Psoas muscle (tissue), 8 donors: ENCODE measurements around the gene RAB25. TPM values are rescaled to one million over a fixed set of nuclear protein-coding genes. Genes with fewer than 3 reads are reported as not detected.
A peak's percentile ranks its signal among the peaks of the same experiment; 100 is the strongest.

Experiments
- ATAC-seq, 4 donors: fragments of 200-7000 bp; cut with Tn5 transposase; one replicate each; pipeline ENCODE4 v1.9.1; 2020; ENCODE audit warnings: moderate library complexity in 3 of 4, mild to moderate bottlenecking in 2 of 4
- DNase-seq, 2 donors: peaks; one replicate each; pipeline ENCODE4 v3.0.0-alpha.2; 2020
- H3K27ac ChIP-seq: fragments of 200-600 bp; one replicate; pipeline ENCODE4 v1.8.0; 2022
- H3K27me3 ChIP-seq, 3 donors: fragments of 200-600 bp in 1 of 3; one replicate each; pipeline versions ENCODE4 v1.6.1 to v1.8.0; 2013 to 2022; ENCODE audit warnings: low read length in 2 of 3, mild to moderate bottlenecking in 2 of 3, moderate library complexity in 1 of 3; ENCODE audit not compliant: insufficient read depth in 3 of 3
- H3K36me3 ChIP-seq, 2 donors: fragments of 200-600 bp in 1 of 2; one replicate each; pipeline versions ENCODE4 v1.6.1 to v1.8.0; 2013 to 2022; ENCODE audit warnings: low read depth in 1 of 2, mild to moderate bottlenecking in 1 of 2, moderate library complexity in 1 of 2; ENCODE audit not compliant: insufficient read depth in 1 of 2
- H3K4me1 ChIP-seq: fragments of 200-600 bp; one replicate; pipeline ENCODE4 v1.8.0; 2022
- H3K4me3 ChIP-seq: fragments of 200-600 bp; one replicate; pipeline ENCODE4 v1.8.0; 2022; ENCODE audit warnings: mild to moderate bottlenecking
- H3K9me3 ChIP-seq: fragments of 200-600 bp; one replicate; pipeline ENCODE4 v1.8.0; 2022
- CTCF ChIP-seq: fragments of 200-600 bp; IDR thresholded peaks from one replicate; pipeline ENCODE4 v1.8.0; 2022; ENCODE audit warnings: antibody characterized with exemption
- WGBS, 3 donors: extraction: QIAGEN DNeasy Blood & Tissue Kit; methylation state at CpG; one replicate each; pipeline versions ENCODE4 v1.1.6 to v1.1.7; 2013; 5-methylcytosine and 5-hydroxymethylcytosine counted together
- intact Hi-C, 2 donors: fragments of 100-400 bp; cut with DNase I; formaldehyde crosslinking; loops; one replicate each; pipeline versions ENCODE4 v1.11.0 to v1.14.2; 2022
- polyA plus RNA-seq, 3 donors: library from polyadenylated mRNA; stranded (reverse); fragments of 200-250 nt; gene quantifications; one replicate each; pipeline ENCODE4 v1.2.3, GENCODE V29; 2013
- total RNA-seq, 4 donors: library from RNA; stranded (reverse); fragmentation: NEBNext Ultra II Directional in 2 of 4; extraction: Animal tissue kit (Norgen Biotek cat#: 25700) in 2 of 4; gene quantifications; one replicate each; pipeline versions ENCODE4 v1.2.1 to v1.2.4, GENCODE V29; 2021 to 2023
- donor health status: healthy with polysubstance abuse.
- donor health status: DM: no; HTN: no; CAD: no; lungs with moderate emphysema.
- donor health status: Bipolar disorder and iron deficiency.
- donor health status: healthy.
- donor health status: DM: yes; HTN: yes; CAD: no.
- donor health status: DM: no; HTN: no; CAD: no.
- donor health status: DM: no; HTN: no; CAD: no.
- donor health status: DM: yes; HTN: yes; CAD: no.

RAB25 gene
- total and polyA plus RNA-seq, 7 donors = 0.07 to 0.34 (median 0.13) TPM; not detected in 4

DNA sequence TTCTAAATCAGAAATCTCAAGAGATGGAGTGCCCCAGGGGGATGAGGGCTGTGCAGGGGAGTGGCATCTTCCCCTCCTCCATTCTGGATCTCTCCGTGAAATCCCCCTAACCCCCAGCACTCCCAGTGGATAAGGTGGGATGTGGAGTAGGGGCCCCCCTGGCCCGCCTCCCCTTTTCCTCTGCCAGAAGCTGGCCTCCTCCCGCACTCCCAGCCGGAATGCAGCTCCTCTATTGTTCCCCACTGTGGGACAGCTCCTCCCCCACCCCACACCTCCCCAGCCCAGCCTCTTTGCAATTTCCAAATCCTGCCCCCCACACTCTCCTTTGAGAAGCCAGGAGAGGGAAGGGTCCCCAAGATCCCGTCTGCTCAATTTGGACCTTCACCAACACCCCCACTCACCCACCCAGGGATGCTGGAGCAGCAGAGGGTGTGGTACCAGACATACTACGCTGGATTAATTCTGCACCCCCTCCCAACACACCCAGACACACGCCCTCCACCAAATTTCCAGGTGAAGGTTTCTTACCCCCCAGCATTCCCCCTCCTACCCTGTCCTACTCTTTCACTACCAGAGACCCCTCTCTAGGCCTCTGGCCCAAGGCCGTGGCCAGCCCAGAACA lies 19.4 kb downstream of the RAB25 start:
- Histone ChIP-seq H3K36me3 (no peaks in the 10 kb centered on the region), H3K27me3 (no peaks in the 10 kb centered on the region), H3K9me3 (no peaks in the 10 kb centered on the region), H3K27ac (no peak overlapping the region), H3K4me3 (no peak overlapping the region), H3K4me1 (peaks cover 3% of the 10 kb centered on the region)
- DNase-seq = no peak
- no peak for TF ChIP-seq CTCF
- ATAC-seq = no peak
- 63 to 74% (median 70%) methylated on average over 8 of the region's 8 CpGs for WGBS, 3 donors
- intact Hi-C loops = no loop called here

DNA sequence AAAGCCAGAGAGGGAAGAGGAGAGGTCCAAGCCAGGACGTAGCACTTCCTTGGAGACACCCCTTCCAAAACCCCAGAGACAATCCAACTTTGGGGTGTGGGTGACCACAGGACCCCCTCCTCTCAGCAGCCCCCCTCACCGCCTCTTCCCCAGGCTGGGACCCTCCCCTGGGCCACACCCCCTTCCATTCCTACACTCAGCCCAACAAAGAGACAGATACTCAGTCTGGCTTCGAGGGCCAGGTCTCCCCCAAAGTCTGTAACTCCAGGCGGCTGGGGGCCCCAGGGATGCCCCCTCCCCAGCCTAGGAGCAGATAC lies 19.9 kb downstream of the RAB25 start:
- intact Hi-C loops = no loop called here
- Histone ChIP-seq H3K4me3 (no peak overlapping the region), H3K9me3 (no peaks in the 10 kb centered on the region), H3K27me3 (no peaks in the 10 kb centered on the region), H3K27ac (no peak overlapping the region), H3K36me3 (no peaks in the 10 kb centered on the region), H3K4me1 (peaks cover 3% of the 10 kb centered on the region)
- TF ChIP-seq CTCF = no peak
- ATAC-seq (no peak), DNase-seq (no peak)
- 57 to 79% (median 66%) methylated on average over 4 of the region's 4 CpGs for WGBS, 3 donors

GRCh38 chr1:156081180-156081916 lies 20.4 kb downstream of the RAB25 start:
- Histone ChIP-seq H3K27me3 (no peaks in the 10 kb centered on the region), H3K9me3 (no peaks in the 10 kb centered on the region), H3K27ac (no peak overlapping the region), H3K4me3 (peak overlapping the region; percentile 89), H3K4me1 (peaks cover 3% of the 10 kb centered on the region), H3K36me3 (no peaks in the 10 kb centered on the region)
- intact Hi-C loops = no loop called here
- DNase-seq = no peak
- no peak for TF ChIP-seq CTCF
- no peak for ATAC-seq
- 7 to 12% (median 10%) methylated on average over 32 to 59 of the region's 61 CpGs for WGBS, 3 donors

DNA sequence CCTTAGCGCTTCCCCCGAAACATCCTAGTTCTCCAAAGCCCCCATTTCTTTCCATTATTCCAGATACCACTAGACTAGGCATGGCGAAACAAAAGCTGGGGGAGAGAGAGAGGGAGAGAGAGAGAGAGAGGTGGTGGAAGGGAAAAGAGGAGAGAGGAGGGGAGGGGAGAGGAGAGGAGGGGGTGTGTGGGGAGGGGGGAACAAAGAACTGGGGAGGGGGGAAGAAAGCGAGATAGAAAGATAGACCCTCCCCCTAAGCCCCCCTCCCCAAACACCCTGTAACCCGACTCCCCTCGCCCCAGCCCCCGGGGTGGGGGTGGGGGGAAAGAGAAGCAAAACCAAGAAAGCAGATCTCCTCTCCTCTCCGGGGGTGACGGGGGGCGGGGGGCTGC lies 21.0 kb downstream of the RAB25 start:
- H3K4me3 ChIP-seq = peak overlapping the region; percentile 89

More for the DNA sequence above, 21.0 kb downstream of the RAB25 start:
- DNase-seq = no peak
- intact Hi-C loops = no loop called here
- WGBS, 3 donors = 0 to 6% (median 1%) methylated on average over 2 to 10 of the region's 10 CpGs
- no peak for TF ChIP-seq CTCF
- Histone ChIP-seq H3K36me3 (no peaks in the 10 kb centered on the region), H3K27ac (no peak overlapping the region), H3K4me1 (peaks cover 3% of the 10 kb centered on the region), H3K9me3 (no peaks in the 10 kb centered on the region), H3K27me3 (no peaks in the 10 kb centered on the region)
- ATAC-seq = peak in 1 of 4 donors; percentile 14
